Osteoblast (primary cell): ENCODE data around the gene TPPP3. TPM values are rescaled to one million over a fixed set of nuclear protein-coding genes. Genes with fewer than 3 reads are reported as not detected.

Experiments used
- DNase-seq: peaks from one replicate; pipeline ENCODE4 v3.0.0; 2011; ENCODE audit warnings: low spot score, mixed read lengths; ENCODE audit not compliant: insufficient read length; ENCODE audit errors: missing footprints
- H2AFZ ChIP-seq: 2 replicates; pipeline ENCODE4 v1.6.0; 2011; ENCODE audit warnings: mild to moderate bottlenecking, low read length
- H3K27ac ChIP-seq: 2 replicates; pipeline ENCODE4 v1.5.1; 2011; ENCODE audit warnings: mild to moderate bottlenecking, low read depth, low read length, moderate library complexity
- H3K27me3 ChIP-seq: 2 replicates; pipeline ENCODE4 v1.6.0; 2012; ENCODE audit warnings: mild to moderate bottlenecking, control low read depth, inconsistent platforms, low read length, moderate library complexity; ENCODE audit not compliant: insufficient read depth
- H3K36me3 ChIP-seq: 2 replicates; pipeline ENCODE4 v1.5.1; 2011; ENCODE audit warnings: mild to moderate bottlenecking, low read length, control low read depth, moderate library complexity; ENCODE audit not compliant: insufficient read depth
- H3K4me1 ChIP-seq: 2 replicates; pipeline ENCODE4 v1.5.1; 2011; ENCODE audit warnings: mild to moderate bottlenecking, low read length, control low read depth, moderate library complexity; ENCODE audit not compliant: insufficient read depth
- H3K4me2 ChIP-seq: 2 replicates; pipeline ENCODE4 v1.6.0; 2011; ENCODE audit warnings: mild to moderate bottlenecking, low read length; ENCODE audit not compliant: insufficient read depth
- H3K4me3 ChIP-seq: fragments of 200-600 bp; sonication (generic); 3 replicates; pipeline ENCODE4 v1.5.1; 2012; ENCODE audit warnings: mild to moderate bottlenecking, low read length, inconsistent platforms; ENCODE audit not compliant: insufficient read depth
- H3K79me2 ChIP-seq: 2 replicates; pipeline ENCODE4 v1.6.0; 2012; ENCODE audit warnings: mild to moderate bottlenecking, low read length, control low read depth, inconsistent platforms; ENCODE audit not compliant: insufficient read depth
- H3K9me3 ChIP-seq: 2 replicates; pipeline ENCODE4 v1.5.1; 2011; ENCODE audit warnings: low read depth, low read length, control low read depth
- H4K20me1 ChIP-seq: 2 replicates; pipeline ENCODE4 v1.6.0; 2012; ENCODE audit warnings: mild to moderate bottlenecking, low read length, control low read depth; ENCODE audit not compliant: insufficient read depth
- CTCF ChIP-seq: IDR thresholded peaks from 2 replicates; pipeline ENCODE4 v1.5.1; 2011; ENCODE audit warnings: mild to moderate bottlenecking, low read depth, low read length, moderate library complexity; ENCODE audit errors: extremely low read depth
- total RNA-seq: library from RNA; depleted of rRNA; stranded (reverse); fragments of >200 nt; gene quantifications from 2 replicates; pipeline ENCODE4 v1.2.3, GENCODE V29; 2012

The TPPP3 gene
- total RNA-seq, 1 donor = 0.72 TPM

- Histone ChIP-seq H3K79me2 (no peaks in the 10 kb centered on the region), H3K27me3 (peaks cover 11% of the 10 kb centered on the region), H3K36me3 (no peaks in the 10 kb centered on the region), H3K4me3 (peak overlapping the region; percentile 39), H3K9me3 (no peaks in the 10 kb centered on the region), H4K20me1 (no peaks in the 10 kb centered on the region), H3K4me2 (peak overlapping the region; percentile 72), H2AFZ (no peak overlapping the region), H3K27ac (no peak overlapping the region), H3K4me1 (peaks cover 9% of the 10 kb centered on the region)
- peak; percentile 64 for TF ChIP-seq CTCF
- DNase-seq = peak; percentile 96
Observed at GRCh38 chr16:67399218-67399733, 6.0 kb upstream of the TPPP3 start.

- H3K79me2 ChIP-seq = no peaks in the 10 kb centered on the region
- peaks cover 12% of the 10 kb centered on the region for H3K4me1 ChIP-seq
- no peak overlapping the region for H3K27ac ChIP-seq
- H3K4me3 ChIP-seq = no peak overlapping the region
- peaks cover 16% of the 10 kb centered on the region for H3K27me3 ChIP-seq
- no peaks in the 10 kb centered on the region for H3K36me3 ChIP-seq
- no peaks in the 10 kb centered on the region for H4K20me1 ChIP-seq
- TF ChIP-seq CTCF = no peak
- peak overlapping the region; percentile 72 for H3K4me2 ChIP-seq
- peak; percentile 85 for DNase-seq
- no peak overlapping the region for H2AFZ ChIP-seq
- no peaks in the 10 kb centered on the region for H3K9me3 ChIP-seq
Observed at GRCh38 chr16:67398546-67399217, 5.4 kb upstream of the TPPP3 start.

GRCh38 chr16:67397812-67398545 is 4.7 kb upstream of the TPPP3 start:
- Histone ChIP-seq H3K36me3 (no peaks in the 10 kb centered on the region), H3K27ac (no peak overlapping the region), H3K4me2 (no peak overlapping the region), H3K27me3 (peaks cover 19% of the 10 kb centered on the region), H2AFZ (no peak overlapping the region), H3K4me1 (peaks cover 17% of the 10 kb centered on the region), H3K79me2 (no peaks in the 10 kb centered on the region), H4K20me1 (no peaks in the 10 kb centered on the region), H3K9me3 (no peaks in the 10 kb centered on the region), H3K4me3 (no peak overlapping the region)
- peak; percentile 48 for DNase-seq
- no peak for TF ChIP-seq CTCF
